GM12891 (cell line): ENCODE measurements around the gene R3HDML.

ENCODE experiments used
- DNase-seq: peaks from one replicate; pipeline ENCODE4 v3.0.0; 2011; ENCODE audit warnings: low spot score; ENCODE audit not compliant: insufficient read length
- FAIRE-seq: peaks from 2 replicates; lab custom pipeline; 2011; peaks lifted over from hg19 to GRCh38; lab: Jason Lieb, UNC
- PAX5 ChIP-seq: IDR thresholded peaks from 2 replicates; pipeline ENCODE4 v1.6.1; 2011; ENCODE audit warnings: low read length, moderate library complexity, mild to moderate bottlenecking; ENCODE audit not compliant: insufficient read depth, severe bottlenecking
- POLR2A ChIP-seq: IDR thresholded peaks from 2 replicates; pipeline ENCODE4 v1.6.1; 2011; ENCODE audit warnings: low read depth, low read length, control low read depth
- POLR2AphosphoS5 ChIP-seq: IDR thresholded peaks from 2 replicates; pipeline ENCODE4 v1.6.1; 2011; ENCODE audit warnings: low read depth, low read length, control low read depth
- POU2F2 ChIP-seq: IDR thresholded peaks from 2 replicates; pipeline ENCODE4 v1.6.1; 2011; ENCODE audit warnings: low read depth, mild to moderate bottlenecking, control low read depth, low read length, moderate library complexity
- SPI1 ChIP-seq: IDR thresholded peaks from 2 replicates; pipeline ENCODE4 v1.6.1; 2011; ENCODE audit warnings: low read depth, low read length, control low read depth
- TAF1 ChIP-seq: IDR thresholded peaks from 2 replicates; pipeline ENCODE4 v1.6.1; 2011; ENCODE audit warnings: low read depth, low read length, control low read depth

R3HDML gene

GRCh38 chr20:44398335-44398734 lies 61.5 kb downstream of the R3HDML start:
- no peak for DNase-seq
- TF ChIP-seq POLR2AphosphoS5 (no peak), SPI1 (no peak), POLR2A (no peak), PAX5 (no peak), TAF1 (no peak), POU2F2 (no peak)
- no peak for FAIRE-seq

- no peak for FAIRE-seq
- no peak for TF ChIP-seq POLR2AphosphoS5
- no peak for TF ChIP-seq POLR2A
- DNase-seq = no peak
Observed at GRCh38 chr20:44399446-44399845, 62.6 kb downstream of the R3HDML start.

- FAIRE-seq = no peak
- TF ChIP-seq SPI1 = no peak
- no peak for TF ChIP-seq POLR2A
- TF ChIP-seq POU2F2 = no peak
- TF ChIP-seq TAF1 = no peak
- TF ChIP-seq POLR2AphosphoS5 = no peak
- TF ChIP-seq PAX5 = no peak
- no peak for DNase-seq
Observed at GRCh38 chr20:44400671-44400969, 63.8 kb downstream of the R3HDML start.
